ENCODE results near the gene C9orf72.

Gene C9orf72

GRCh38 chr9:27561685-27562084 is 11.6 kb downstream of the C9orf72 start:
- ATAC-seq (peak; percentile 68), DNase-seq (ENCODE audit: low spot score in 2 of 2) (no peak)
- Mint-ChIP-seq H3K9me3 (no peaks in the 10 kb centered on the region), H3K27ac (no peak overlapping the region), H3K4me3 (no peak overlapping the region), H3K36me3 (peaks cover 18% of the 10 kb centered on the region), H3K4me1 (peaks cover 6% of the 10 kb centered on the region)

DNA sequence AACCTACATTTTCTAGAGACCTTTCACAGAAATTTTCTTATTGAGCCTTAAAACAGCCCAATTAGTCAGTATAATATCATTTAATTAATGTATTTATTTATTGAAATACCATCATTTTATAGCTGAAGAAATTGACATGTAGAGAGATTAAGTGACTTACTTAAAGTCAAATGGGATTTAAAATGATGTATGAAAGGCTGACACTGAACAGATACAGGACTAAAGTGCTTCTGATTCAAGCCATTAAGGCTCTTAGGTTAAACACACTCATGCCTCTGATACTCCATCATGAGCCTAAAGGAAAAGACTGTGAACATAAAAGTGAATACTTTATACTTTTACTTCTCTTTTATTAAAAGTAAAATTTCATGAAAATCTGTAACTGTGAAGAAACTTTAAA is 12.8 kb downstream of the C9orf72 start:
- Mint-ChIP-seq H3K27ac (no peak overlapping the region), H3K4me3 (no peak overlapping the region), H3K36me3 (peaks cover 19% of the 10 kb centered on the region), H3K4me1 (peaks cover 6% of the 10 kb centered on the region), H3K9me3 (no peaks in the 10 kb centered on the region)
- ATAC-seq (no peak), DNase-seq (ENCODE audit: low spot score in 2 of 2) (no peak)

DNA sequence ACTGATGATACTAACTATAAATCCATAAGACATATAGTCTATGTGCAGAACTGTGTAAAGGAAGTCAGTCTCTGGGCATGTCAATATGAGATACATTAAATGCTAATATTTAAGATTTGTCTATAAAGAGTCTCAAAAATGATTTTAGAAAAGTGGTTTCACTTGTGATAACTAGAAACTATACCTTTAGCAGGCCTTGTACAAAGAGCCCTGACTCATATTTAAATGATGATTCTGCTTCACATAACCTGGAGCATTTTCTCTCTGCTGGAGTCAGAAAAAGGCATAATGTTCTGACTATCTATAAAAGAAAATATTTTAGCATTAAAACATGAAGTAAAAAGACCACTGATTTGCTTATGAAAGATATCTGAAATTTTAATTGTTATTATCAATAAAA is 15.0 kb downstream of the C9orf72 start:
- H3K4me3 Mint-ChIP-seq: no peak overlapping the region
- H3K9me3 Mint-ChIP-seq: no peaks in the 10 kb centered on the region
- no peak for ATAC-seq
- no peak for DNase-seq (ENCODE audit: low spot score in 2 of 2)
- peaks cover 6% of the 10 kb centered on the region for H3K4me1 Mint-ChIP-seq
- H3K36me3 Mint-ChIP-seq: peaks cover 30% of the 10 kb centered on the region
- no peak overlapping the region for H3K27ac Mint-ChIP-seq

DNA sequence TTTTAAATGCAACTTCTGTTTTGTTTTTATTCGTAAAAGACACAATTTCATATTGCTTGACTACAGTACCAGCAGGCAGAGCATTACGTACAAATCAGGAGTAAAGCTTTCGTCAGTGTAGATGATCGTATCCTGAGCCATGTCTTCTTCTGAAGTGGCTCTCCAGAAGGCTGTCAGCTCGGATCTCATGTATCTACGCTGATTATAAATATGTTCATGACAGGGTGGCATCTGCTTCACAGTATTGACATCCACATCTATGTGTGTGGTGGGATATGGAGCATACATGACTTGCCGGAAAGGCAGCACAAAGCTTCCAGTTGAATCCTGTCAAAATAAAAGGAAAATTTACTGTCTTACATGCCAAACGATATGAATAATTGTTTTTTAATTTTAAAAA is 16.8 kb downstream of the C9orf72 start:
- peaks cover 31% of the 10 kb centered on the region for H3K36me3 Mint-ChIP-seq
- no peaks in the 10 kb centered on the region for H3K9me3 Mint-ChIP-seq
- H3K4me1 Mint-ChIP-seq: peaks cover 1% of the 10 kb centered on the region
- DNase-seq (ENCODE audit: low spot score in 2 of 2) (no peak), ATAC-seq (no peak)
- no peak overlapping the region for H3K27ac Mint-ChIP-seq
- H3K4me3 Mint-ChIP-seq: no peak overlapping the region

DNA sequence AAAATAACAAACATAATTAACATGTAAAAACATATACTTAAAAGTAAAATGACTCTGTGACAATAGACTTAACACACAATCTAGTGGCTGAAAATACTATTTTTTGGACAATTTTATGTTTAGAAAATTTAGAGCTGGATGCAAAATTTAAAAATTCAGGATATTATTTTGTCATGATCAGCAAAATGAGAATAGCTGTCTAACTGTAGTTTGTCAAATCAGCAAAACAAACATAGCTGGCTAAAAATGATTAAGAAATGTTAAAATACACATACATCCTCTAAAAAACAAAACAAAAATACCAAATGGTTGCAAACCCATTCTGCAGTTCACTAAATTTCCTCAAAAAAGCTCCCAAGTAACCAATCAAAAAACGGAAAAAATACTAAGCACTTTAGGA is 18.6 kb downstream of the C9orf72 start:
- no peak overlapping the region for H3K4me3 Mint-ChIP-seq
- peaks cover 30% of the 10 kb centered on the region for H3K36me3 Mint-ChIP-seq
- DNase-seq (ENCODE audit: low spot score in 2 of 2) (no peak), ATAC-seq (no peak)
- no peaks in the 10 kb centered on the region for H3K9me3 Mint-ChIP-seq
- H3K27ac Mint-ChIP-seq: no peak overlapping the region
- no peaks in the 10 kb centered on the region for H3K4me1 Mint-ChIP-seq

- Mint-ChIP-seq H3K4me3 (no peak overlapping the region), H3K27ac (no peak overlapping the region), H3K9me3 (no peaks in the 10 kb centered on the region), H3K36me3 (peaks cover 28% of the 10 kb centered on the region), H3K4me1 (no peaks in the 10 kb centered on the region)
- no peak for ATAC-seq
- DNase-seq (ENCODE audit: low spot score in 2 of 2): no peak
Observed at GRCh38 chr9:27549196-27549755, 24.0 kb downstream of the C9orf72 start.

- DNase-seq (ENCODE audit: low spot score in 2 of 2): no peak
- Mint-ChIP-seq H3K36me3 (peaks cover 19% of the 10 kb centered on the region), H3K9me3 (no peaks in the 10 kb centered on the region), H3K27ac (no peak overlapping the region), H3K4me3 (no peak overlapping the region), H3K4me1 (no peaks in the 10 kb centered on the region)
- no peak for ATAC-seq
Observed at GRCh38 chr9:27548055-27548741, 25.1 kb downstream of the C9orf72 start.

DNA sequence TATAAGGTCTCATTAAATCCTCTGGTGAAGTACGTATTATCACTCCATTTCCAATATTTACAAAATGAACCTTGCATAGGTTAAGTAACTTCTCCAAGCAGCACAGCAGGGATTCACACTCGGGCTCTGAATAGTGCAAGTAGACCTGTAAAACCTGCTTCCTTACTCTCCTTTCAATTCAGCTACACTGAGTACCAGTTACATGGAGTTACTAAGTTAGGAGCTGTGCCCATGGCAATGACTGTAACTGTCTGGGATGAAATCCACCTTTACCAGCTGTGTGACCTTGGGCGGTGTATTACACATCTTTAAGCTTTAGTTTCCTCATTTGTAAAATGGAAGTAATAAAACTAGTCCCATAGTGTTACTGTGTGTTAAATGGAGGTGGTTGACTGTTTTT is 27.8 kb downstream of the C9orf72 start:
- Mint-ChIP-seq H3K4me1 (no peaks in the 10 kb centered on the region), H3K36me3 (peaks cover 13% of the 10 kb centered on the region), H3K27ac (no peak overlapping the region), H3K9me3 (no peaks in the 10 kb centered on the region), H3K4me3 (no peak overlapping the region)
- ATAC-seq (no peak), DNase-seq (ENCODE audit: low spot score in 2 of 2) (no peak)

GRCh38 chr9:27542508-27542907 is 30.8 kb downstream of the C9orf72 start:
- H3K4me1 Mint-ChIP-seq: no peaks in the 10 kb centered on the region

DNA sequence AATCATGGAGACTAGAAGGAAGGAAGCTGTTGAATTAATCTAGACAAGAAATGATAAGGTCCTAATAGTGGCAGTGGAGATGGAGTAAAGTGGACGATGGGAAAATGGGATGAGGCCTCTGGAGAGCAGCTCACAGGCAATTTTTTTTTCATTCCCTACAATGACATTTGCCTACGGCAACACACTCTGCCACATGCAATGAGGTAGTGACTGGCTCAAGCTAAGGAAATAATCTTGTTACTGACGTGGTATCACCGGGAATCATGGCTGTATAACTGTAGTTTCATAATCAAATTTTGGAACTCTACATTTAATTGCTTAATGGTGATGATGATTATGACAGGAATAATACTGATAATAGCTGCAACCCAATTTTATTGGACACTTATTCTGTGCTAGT is 31.5 kb downstream of the C9orf72 start:
- Mint-ChIP-seq H3K4me1 (no peaks in the 10 kb centered on the region), H3K27ac (no peak overlapping the region), H3K4me3 (no peak overlapping the region), H3K36me3 (peaks cover under 1% of the 10 kb centered on the region), H3K9me3 (no peaks in the 10 kb centered on the region)
- ATAC-seq (no peak), DNase-seq (ENCODE audit: low spot score in 2 of 2) (no peak)

More at GRCh38 chr9:27542508-27542907, 30.8 kb downstream of the C9orf72 start:
- no peak for ATAC-seq
- Mint-ChIP-seq H3K9me3 (no peaks in the 10 kb centered on the region), H3K27ac (no peak overlapping the region), H3K36me3 (peaks cover 6% of the 10 kb centered on the region), H3K4me3 (no peak overlapping the region)
- DNase-seq (ENCODE audit: low spot score in 2 of 2): no peak

- DNase-seq (ENCODE audit: low spot score in 2 of 2) (no peak), ATAC-seq (no peak)
- Mint-ChIP-seq H3K36me3 (no peaks in the 10 kb centered on the region), H3K9me3 (no peaks in the 10 kb centered on the region), H3K4me1 (no peaks in the 10 kb centered on the region), H3K27ac (no peak overlapping the region), H3K4me3 (no peak overlapping the region)
Observed at GRCh38 chr9:27540502-27540901, 32.8 kb downstream of the C9orf72 start.

GRCh38 chr9:27539479-27540441 is 33.5 kb downstream of the C9orf72 start:
- no peaks in the 10 kb centered on the region for H3K36me3 Mint-ChIP-seq
- no peaks in the 10 kb centered on the region for H3K9me3 Mint-ChIP-seq
- H3K4me1 Mint-ChIP-seq: no peaks in the 10 kb centered on the region
- H3K27ac Mint-ChIP-seq: no peak overlapping the region
- ATAC-seq: no peak
- no peak for DNase-seq (ENCODE audit: low spot score in 2 of 2)
- H3K4me3 Mint-ChIP-seq: no peak overlapping the region

GRCh38 chr9:27538647-27539046 is 34.6 kb downstream of the C9orf72 start:
- Mint-ChIP-seq H3K4me3 (no peak overlapping the region), H3K36me3 (no peaks in the 10 kb centered on the region), H3K9me3 (no peaks in the 10 kb centered on the region), H3K27ac (no peak overlapping the region), H3K4me1 (no peaks in the 10 kb centered on the region)
- no peak for DNase-seq (ENCODE audit: low spot score in 2 of 2)
- no peak for ATAC-seq

GRCh38 chr9:27537756-27538155 is 35.5 kb downstream of the C9orf72 start:
- H3K4me3 Mint-ChIP-seq: no peak overlapping the region
- no peak overlapping the region for H3K27ac Mint-ChIP-seq
- H3K36me3 Mint-ChIP-seq: no peaks in the 10 kb centered on the region
- ATAC-seq (no peak), DNase-seq (ENCODE audit: low spot score in 2 of 2) (no peak)
- no peaks in the 10 kb centered on the region for H3K9me3 Mint-ChIP-seq
- no peaks in the 10 kb centered on the region for H3K4me1 Mint-ChIP-seq

DNA sequence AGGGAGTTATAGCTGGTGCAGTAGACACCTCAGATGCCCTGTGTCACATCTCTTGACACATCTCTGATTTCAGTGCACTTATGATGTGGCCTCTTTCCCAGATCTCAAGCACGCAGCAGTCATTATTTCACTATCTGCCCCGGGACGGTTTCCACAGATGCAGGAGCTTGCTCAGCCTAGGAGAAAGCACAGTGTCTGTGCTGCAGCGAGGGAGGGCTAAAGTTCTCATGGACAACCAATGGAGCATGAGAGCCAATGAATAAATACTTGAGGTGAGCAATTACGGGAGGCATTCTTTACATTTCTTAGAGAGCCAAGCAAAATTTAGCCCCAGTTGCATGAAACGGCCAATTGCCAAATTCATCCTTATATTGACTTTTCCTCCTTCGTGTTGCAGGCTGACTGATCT is 36.2 kb downstream of the C9orf72 start:
- H3K27ac Mint-ChIP-seq: no peak overlapping the region
- H3K9me3 Mint-ChIP-seq: no peaks in the 10 kb centered on the region
- H3K4me3 Mint-ChIP-seq: no peak overlapping the region
- DNase-seq (ENCODE audit: low spot score in 2 of 2) (no peak), ATAC-seq (no peak)
- H3K4me1 Mint-ChIP-seq: no peaks in the 10 kb centered on the region
- H3K36me3 Mint-ChIP-seq: no peaks in the 10 kb centered on the region

DNA sequence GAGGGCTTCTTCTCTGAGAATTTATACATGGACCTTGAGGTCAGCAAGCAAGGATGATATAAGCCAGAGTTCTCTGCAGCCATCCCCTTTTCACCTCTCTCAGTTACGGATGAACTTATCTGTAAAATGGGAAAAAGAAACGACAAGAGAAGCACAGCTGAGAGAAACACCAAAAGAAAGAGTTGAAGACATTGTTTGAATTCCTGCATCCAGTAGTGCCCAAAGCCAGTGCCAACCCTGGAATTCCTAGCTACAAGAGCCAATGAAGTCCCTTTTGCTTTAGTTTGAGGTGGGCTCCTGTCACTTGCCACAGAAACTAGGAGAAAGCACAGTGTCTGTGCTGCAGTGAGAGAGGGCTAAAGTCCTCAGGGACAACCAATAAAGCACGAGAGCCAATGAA is 37.1 kb downstream of the C9orf72 start:
- ATAC-seq (no peak), DNase-seq (ENCODE audit: low spot score in 2 of 2) (no peak)
- Mint-ChIP-seq H3K27ac (no peak overlapping the region), H3K4me3 (no peak overlapping the region), H3K4me1 (no peaks in the 10 kb centered on the region), H3K36me3 (no peaks in the 10 kb centered on the region), H3K9me3 (no peaks in the 10 kb centered on the region)
